Activated CD4-positive, alpha-beta T cell treated with anti-CD3 and anti-CD28 coated beads, Interleukin-2, amount 10 ng/mL, durations not matched to agents 7 days and 5 days (primary cell): ENCODE data around the gene GPATCH3. TPM values are rescaled to one million over a fixed set of nuclear protein-coding genes. Genes with fewer than 3 reads are reported as not detected.
"Not testable (repeated sequence)": the region's sequence is repeated elsewhere in the genome, so short reads cannot be mapped to it uniquely, and the experiment has no call there.

Experiments
- CTCF ChIA-PET: fragments of 350-600 bp; sonication (Branson Sonifier 250); formaldehyde crosslinking; loops from one replicate; lab custom pipeline; 2021; ENCODE audit warnings: antibody characterized with exemption; lab: Charles Lee
- POLR2A ChIA-PET: fragments of 350-600 bp; sonication (Branson Sonifier 250); formaldehyde crosslinking; loops from one replicate; lab custom pipeline; 2021; ENCODE audit warnings: antibody characterized with exemption; lab: Charles Lee
- DNase-seq: peaks from one replicate; pipeline ENCODE4 v3.0.0-alpha.2; 2020
- H3K27ac Mint-ChIP-seq: one replicate; pipeline ENCODE4 v1.8.0; 2021; ENCODE audit warnings: mild to moderate bottlenecking, moderate library complexity, mixed read lengths
- H3K27me3 Mint-ChIP-seq: one replicate; pipeline ENCODE4 v1.8.0; 2021; ENCODE audit warnings: mixed read lengths
- H3K36me3 Mint-ChIP-seq: one replicate; pipeline ENCODE4 v1.8.0; 2021; ENCODE audit warnings: low read depth, mixed read lengths
- H3K4me1 Mint-ChIP-seq: one replicate; pipeline ENCODE4 v1.8.0; 2021; ENCODE audit warnings: mixed read lengths
- H3K4me3 Mint-ChIP-seq: one replicate; pipeline ENCODE4 v1.8.0; 2021; ENCODE audit warnings: mild to moderate bottlenecking, moderate library complexity, mixed read lengths
- H3K9me3 Mint-ChIP-seq: one replicate; pipeline ENCODE4 v1.8.0; 2021; ENCODE audit warnings: mixed read lengths
- total RNA-seq, 2 experiments: library from RNA; stranded (reverse); gene quantifications; one replicate each; pipeline ENCODE4 v1.2.3, GENCODE V29; 2021

Gene GPATCH3
- total RNA-seq, 2 experiments from 2014 or later = 14.0 to 14.8 TPM

- Mint-ChIP-seq H3K27ac (no peak overlapping the region), H3K27me3 (no peaks in the 10 kb centered on the region), H3K36me3 (peaks cover 52% of the 10 kb centered on the region), H3K4me1 (no peaks in the 10 kb centered on the region), H3K9me3 (no peaks in the 10 kb centered on the region), H3K4me3 (no peak overlapping the region)
- POLR2A ChIA-PET = interaction anchor here (0.9 kb wide), 1 partner anchor 9 kb away, joined by 3 read pairs; no protein-coding TSS in a partner anchor
- CTCF ChIA-PET = interaction anchor here (0.6 to 1.6 kb wide), 4 partner anchors 10 to 54 kb away, joined by 3 to 4 read pairs (median 4); no protein-coding TSS in a partner anchor
- no peak for DNase-seq
Measured at GRCh38 chr1:26848941-26849774, 51.1 kb downstream of the GPATCH3 start.

DNA sequence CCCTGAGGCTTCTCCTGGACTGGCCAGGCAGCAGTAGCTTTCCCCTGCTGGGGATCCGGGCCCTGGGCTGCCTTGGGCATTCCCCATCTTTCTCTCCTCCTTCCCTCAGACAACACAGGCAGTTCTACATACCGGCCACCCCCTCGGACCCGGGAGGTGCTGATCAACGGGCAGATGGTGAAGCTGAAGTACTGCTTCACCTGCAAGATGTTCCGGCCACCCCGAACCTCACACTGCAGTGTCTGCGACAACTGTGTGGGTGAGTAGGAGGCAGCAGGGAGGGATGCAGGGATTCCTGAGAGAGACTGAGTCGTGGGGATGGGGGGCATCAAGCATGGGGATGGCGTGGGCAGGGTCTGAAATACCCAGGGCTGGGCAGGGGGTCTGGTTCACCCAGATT lies 51.8 kb downstream of the GPATCH3 start:
- no peak overlapping the region for H3K27ac Mint-ChIP-seq
- no peak overlapping the region for H3K4me3 Mint-ChIP-seq
- peaks cover 52% of the 10 kb centered on the region for H3K36me3 Mint-ChIP-seq
- no peaks in the 10 kb centered on the region for H3K4me1 Mint-ChIP-seq
- POLR2A ChIA-PET = interaction anchor here (0.9 kb wide), 1 partner anchor 10 kb away, joined by 3 read pairs; no protein-coding TSS in a partner anchor
- no peaks in the 10 kb centered on the region for H3K27me3 Mint-ChIP-seq
- DNase-seq = no peak
- CTCF ChIA-PET = interaction anchor here (0.8 to 1.6 kb wide), 2 partner anchors 15 to 39 kb away, joined by 3 to 4 read pairs; no protein-coding TSS in a partner anchor
- no peaks in the 10 kb centered on the region for H3K9me3 Mint-ChIP-seq

- Mint-ChIP-seq H3K27ac (peak overlapping the region; percentile 42), H3K36me3 (peaks cover 47% of the 10 kb centered on the region)
- CTCF ChIA-PET = interaction anchor here (0.9 to 1.6 kb wide), 2 partner anchors 14 to 16 kb away, joined by 3 read pairs; no protein-coding TSS in a partner anchor
- DNase-seq, H3K9me3 Mint-ChIP-seq, H3K27me3 Mint-ChIP-seq, H3K4me3 Mint-ChIP-seq, POLR2A ChIA-PET, H3K4me1 Mint-ChIP-seq: not testable (repeated sequence)
Measured at GRCh38 chr1:26847826-26848225, 52.4 kb downstream of the GPATCH3 start.

DNA sequence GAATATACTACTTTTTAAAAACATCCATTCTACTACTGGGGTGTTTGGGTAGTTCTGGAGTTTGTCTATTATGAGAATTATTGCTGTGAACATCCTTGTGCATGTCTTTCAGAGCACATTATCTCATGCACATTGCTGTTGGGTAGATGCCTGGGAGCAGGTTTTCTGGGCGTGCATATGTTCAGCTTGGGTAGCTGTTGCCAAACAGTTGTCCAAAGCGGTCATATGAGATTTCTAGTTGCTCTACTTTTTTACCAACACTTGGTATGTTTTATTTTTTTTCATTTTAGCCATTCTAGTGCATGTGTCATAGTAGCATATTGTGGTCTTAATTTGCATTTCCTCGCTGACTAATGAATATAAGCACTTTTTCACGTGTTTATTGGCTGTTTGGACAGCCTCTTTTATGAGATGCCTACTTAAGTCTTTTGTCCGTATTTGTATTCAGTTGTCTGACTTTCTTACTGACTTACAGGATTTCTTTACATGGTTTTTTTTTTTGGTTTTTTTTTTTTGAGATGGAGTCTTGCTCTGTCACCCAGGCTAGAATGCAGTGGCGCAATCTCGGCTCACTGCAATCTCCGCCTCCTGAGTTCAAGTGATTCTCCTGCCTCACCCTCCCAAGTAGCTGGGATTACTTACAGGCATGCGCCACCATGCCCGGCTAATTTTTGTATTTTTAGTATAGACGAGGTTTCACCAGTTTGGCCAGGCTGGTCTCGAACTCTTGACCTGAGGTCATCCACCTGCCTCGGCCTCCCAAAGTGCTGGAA lies 55.7 kb downstream of the GPATCH3 start:
- Mint-ChIP-seq H3K36me3 (peaks cover 27% of the 10 kb centered on the region), H3K27me3 (no peaks in the 10 kb centered on the region), H3K4me3 (no peak overlapping the region), H3K27ac (no peak overlapping the region), H3K9me3 (no peaks in the 10 kb centered on the region), H3K4me1 (no peaks in the 10 kb centered on the region)
- DNase-seq = no peak
- CTCF ChIA-PET = interaction anchor here (0.9 to 2.3 kb wide), 3 partner anchors 11 to 16 kb away, joined by 3 to 7 read pairs (median 5); no protein-coding TSS in a partner anchor
- POLR2A ChIA-PET = no interaction called here

Other genes starting within 250 kb of the GPATCH3 start
- 100 to 1,000 TPM; 120 TPM for gene ARID1A, start 204.5 kb downstream of the GPATCH3 start, total RNA-seq
- 10 to 100 TPM; 16.4 to 16.9 TPM for gene PIGV, start 112.5 kb downstream of the GPATCH3 start, total RNA-seq
- 10 to 100 TPM; 45.1 to 55.0 TPM for gene ZDHHC18, start 73.8 kb downstream of the GPATCH3 start, total RNA-seq
- gene SFN, start 37.3 kb downstream of the GPATCH3 start, total RNA-seq = 1 to 10 TPM; 2.4 to 3.0 TPM
- 10 to 100 TPM; 25.9 to 26.9 TPM for gene GPN2, start 10.2 kb downstream of the GPATCH3 start, total RNA-seq
- not detected for gene NR0B2, start 13.5 kb upstream of the GPATCH3 start, total RNA-seq
- 10 to 100 TPM; 56.2 to 64.5 TPM for gene NUDC, start 21.3 kb upstream of the GPATCH3 start, total RNA-seq
- not detected for gene KDF1, start 60.0 kb upstream of the GPATCH3 start, total RNA-seq
- not detected for gene TRNP1, start 93.2 kb upstream of the GPATCH3 start, total RNA-seq
- not detected for gene TENT5B, start 112.4 kb upstream of the GPATCH3 start, total RNA-seq